A673 (cell line): ENCODE data around the gene NAPA. TPM values are rescaled to one million over a fixed set of nuclear protein-coding genes. Genes with fewer than 3 reads are reported as not detected.

Source experiments
- BruUV-seq: library from RNA; stranded (reverse); fragments of 400-500 nt; replicated peaks from 2 replicates; lab custom pipeline; 2021; lab: Mats Ljungman, UMichigan
- CTCF ChIA-PET: fragments of 300-600 bp; sonication (Branson Sonifier 250); formaldehyde crosslinking; loops from one replicate; lab custom pipeline; 2022; ENCODE audit warnings: antibody characterized with exemption; lab: Charles Lee
- POLR2A ChIA-PET: fragments of 300-600 bp; sonication (Branson Sonifier 250); formaldehyde crosslinking; loops from one replicate; lab custom pipeline; 2022; ENCODE audit warnings: antibody characterized with exemption; ENCODE audit not compliant: low non-redundant PET; lab: Charles Lee
- DNase-seq: peaks from one replicate; pipeline ENCODE4 v3.0.0-alpha.2; 2015; ENCODE audit warnings: low spot score
- H3K27ac ChIP-seq: fragments of 200-600 bp; sonication (generic); 2 replicates; pipeline ENCODE4 v1.5.1; 2016; ENCODE audit warnings: mixed run types, low read depth, mild to moderate bottlenecking, mixed read lengths, antibody characterized with exemption, low read length; ENCODE audit not compliant: poor library complexity, severe bottlenecking
- H3K27me3 ChIP-seq: fragments of 200-600 bp; sonication (generic); replicated peaks from 2 replicates; pipeline ENCODE4 v1.6.1; 2017; ENCODE audit warnings: mixed run types, low read depth, mild to moderate bottlenecking, mixed read lengths, antibody characterized with exemption, low read length; ENCODE audit not compliant: insufficient read depth, poor library complexity
- H3K36me3 ChIP-seq: fragments of 200-600 bp; sonication (generic); 2 replicates; pipeline ENCODE4 v1.6.1; 2016; ENCODE audit warnings: mixed run types, mild to moderate bottlenecking, mixed read lengths, antibody characterized with exemption, low read length; ENCODE audit not compliant: insufficient read depth, poor library complexity, severe bottlenecking
- H3K4me1 ChIP-seq: fragments of 200-600 bp; sonication (generic); 2 replicates; pipeline ENCODE4 v1.6.1; 2017; ENCODE audit warnings: mixed run types, mild to moderate bottlenecking, mixed read lengths, antibody characterized with exemption, low read length; ENCODE audit not compliant: insufficient read depth, poor library complexity, severe bottlenecking
- H3K4me3 ChIP-seq: fragments of 200-600 bp; sonication (generic); 2 replicates; pipeline ENCODE4 v1.5.1; 2016; ENCODE audit warnings: low read depth, mixed run types, mild to moderate bottlenecking, mixed read lengths, low read length; ENCODE audit not compliant: poor library complexity, severe bottlenecking
- H3K9me3 ChIP-seq: fragments of 200-600 bp; sonication (generic); 2 replicates; pipeline ENCODE4 v1.6.1; 2016; ENCODE audit warnings: mixed run types, low read depth, mild to moderate bottlenecking, mixed read lengths, antibody characterized with exemption, low read length; ENCODE audit not compliant: poor library complexity, severe bottlenecking
- EZH2 ChIP-seq: fragments of 200-600 bp; sonication (generic); IDR thresholded peaks from 2 replicates; pipeline ENCODE4 v1.6.1; 2017; ENCODE audit warnings: borderline replicate concordance, low read depth, mild to moderate bottlenecking, mixed read lengths, antibody characterized with exemption, low read length; ENCODE audit not compliant: poor library complexity, severe bottlenecking
- intact Hi-C: fragments of 100-400 bp; cut with micrococcal nuclease; formaldehyde crosslinking; loops from one replicate; pipeline ENCODE4 v1.10.0; 2022; ENCODE audit not compliant: unreplicated experiment
- total RNA-seq: library from RNA; stranded (reverse); gene quantifications from 2 replicates; pipeline ENCODE4 v1.2.3, GENCODE V29; 2021
- TF ChIP-seq, protein P1 (sequence below): fragments of 300-800, 200-600 bp; sonication (generic); conservative IDR thresholded peaks from 2 replicates; pipeline ENCODE4 v1.5.1; 2017; ENCODE audit warnings: low read depth, mild to moderate bottlenecking, antibody characterized with exemption, low read length, moderate library complexity, mixed read lengths

The NAPA gene
- total RNA-seq, 1 experiment from 2014 or later, result 90.9 TPM

DNA sequence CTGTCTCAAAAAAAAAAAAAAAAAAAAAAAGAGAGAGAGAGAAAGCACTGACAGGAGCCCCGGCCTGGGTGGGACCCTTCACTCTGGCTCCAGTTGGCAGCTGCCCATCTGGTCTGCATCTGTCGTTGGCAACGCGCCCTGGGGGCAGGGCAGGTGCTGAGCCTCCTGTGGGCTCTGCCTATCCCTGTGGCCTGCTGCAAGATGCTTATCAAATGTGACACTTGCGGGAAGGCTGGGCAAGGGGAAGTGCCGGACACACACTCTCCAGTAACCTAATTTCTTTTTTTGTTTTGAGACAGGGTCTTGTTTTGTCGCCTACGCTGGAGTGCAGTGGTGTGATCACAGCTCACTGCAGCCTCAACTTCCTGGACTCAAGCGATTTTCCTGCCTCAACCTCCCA, 20.1 kb downstream of the NAPA start:
- no peak overlapping the region for H3K27ac ChIP-seq
- no TSS peak for BruUV-seq
- TF ChIP-seq, protein P1, sequence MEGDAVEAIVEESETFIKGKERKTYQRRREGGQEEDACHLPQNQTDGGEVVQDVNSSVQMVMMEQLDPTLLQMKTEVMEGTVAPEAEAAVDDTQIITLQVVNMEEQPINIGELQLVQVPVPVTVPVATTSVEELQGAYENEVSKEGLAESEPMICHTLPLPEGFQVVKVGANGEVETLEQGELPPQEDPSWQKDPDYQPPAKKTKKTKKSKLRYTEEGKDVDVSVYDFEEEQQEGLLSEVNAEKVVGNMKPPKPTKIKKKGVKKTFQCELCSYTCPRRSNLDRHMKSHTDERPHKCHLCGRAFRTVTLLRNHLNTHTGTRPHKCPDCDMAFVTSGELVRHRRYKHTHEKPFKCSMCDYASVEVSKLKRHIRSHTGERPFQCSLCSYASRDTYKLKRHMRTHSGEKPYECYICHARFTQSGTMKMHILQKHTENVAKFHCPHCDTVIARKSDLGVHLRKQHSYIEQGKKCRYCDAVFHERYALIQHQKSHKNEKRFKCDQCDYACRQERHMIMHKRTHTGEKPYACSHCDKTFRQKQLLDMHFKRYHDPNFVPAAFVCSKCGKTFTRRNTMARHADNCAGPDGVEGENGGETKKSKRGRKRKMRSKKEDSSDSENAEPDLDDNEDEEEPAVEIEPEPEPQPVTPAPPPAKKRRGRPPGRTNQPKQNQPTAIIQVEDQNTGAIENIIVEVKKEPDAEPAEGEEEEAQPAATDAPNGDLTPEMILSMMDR, result no peak
- no peaks in the 10 kb centered on the region for H3K36me3 ChIP-seq
- intact Hi-C loops, result no loop called here
- H3K4me3 ChIP-seq, result no peak overlapping the region
- no peaks in the 10 kb centered on the region for H3K4me1 ChIP-seq
- ChIA-PET POLR2A (no interaction called here), CTCF (no interaction called here)
- H3K27me3 ChIP-seq, result no peaks in the 10 kb centered on the region
- H3K9me3 ChIP-seq, result no peaks in the 10 kb centered on the region
- DNase-seq, result no peak

DNA sequence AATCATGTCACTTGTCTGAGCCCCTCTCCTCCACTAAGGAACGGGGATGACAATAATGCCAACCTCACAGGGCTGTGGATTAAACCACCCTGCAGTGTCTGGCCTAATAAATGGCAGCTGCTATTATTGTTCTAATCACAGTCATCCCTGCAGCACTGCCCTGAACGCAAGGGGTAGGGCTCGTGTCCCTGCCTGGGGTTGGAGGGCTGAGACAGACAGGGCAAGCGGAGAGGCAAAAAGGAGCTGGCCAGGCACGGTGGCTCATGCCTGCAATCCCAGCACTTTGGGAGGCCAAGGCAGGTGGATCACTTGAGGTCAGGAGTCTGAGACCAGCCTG, 20.7 kb downstream of the NAPA start:
- Histone ChIP-seq H3K36me3 (no peaks in the 10 kb centered on the region), H3K27ac (no peak overlapping the region), H3K9me3 (no peaks in the 10 kb centered on the region), H3K4me3 (no peak overlapping the region), H3K4me1 (no peaks in the 10 kb centered on the region), H3K27me3 (no peaks in the 10 kb centered on the region)
- no TSS peak for BruUV-seq
- intact Hi-C loops, result no loop called here
- no peak for DNase-seq
- ChIA-PET POLR2A (no interaction called here), CTCF (no interaction called here)
- TF ChIP-seq, protein P1, result no peak
- TF ChIP-seq EZH2, result no peak

DNA sequence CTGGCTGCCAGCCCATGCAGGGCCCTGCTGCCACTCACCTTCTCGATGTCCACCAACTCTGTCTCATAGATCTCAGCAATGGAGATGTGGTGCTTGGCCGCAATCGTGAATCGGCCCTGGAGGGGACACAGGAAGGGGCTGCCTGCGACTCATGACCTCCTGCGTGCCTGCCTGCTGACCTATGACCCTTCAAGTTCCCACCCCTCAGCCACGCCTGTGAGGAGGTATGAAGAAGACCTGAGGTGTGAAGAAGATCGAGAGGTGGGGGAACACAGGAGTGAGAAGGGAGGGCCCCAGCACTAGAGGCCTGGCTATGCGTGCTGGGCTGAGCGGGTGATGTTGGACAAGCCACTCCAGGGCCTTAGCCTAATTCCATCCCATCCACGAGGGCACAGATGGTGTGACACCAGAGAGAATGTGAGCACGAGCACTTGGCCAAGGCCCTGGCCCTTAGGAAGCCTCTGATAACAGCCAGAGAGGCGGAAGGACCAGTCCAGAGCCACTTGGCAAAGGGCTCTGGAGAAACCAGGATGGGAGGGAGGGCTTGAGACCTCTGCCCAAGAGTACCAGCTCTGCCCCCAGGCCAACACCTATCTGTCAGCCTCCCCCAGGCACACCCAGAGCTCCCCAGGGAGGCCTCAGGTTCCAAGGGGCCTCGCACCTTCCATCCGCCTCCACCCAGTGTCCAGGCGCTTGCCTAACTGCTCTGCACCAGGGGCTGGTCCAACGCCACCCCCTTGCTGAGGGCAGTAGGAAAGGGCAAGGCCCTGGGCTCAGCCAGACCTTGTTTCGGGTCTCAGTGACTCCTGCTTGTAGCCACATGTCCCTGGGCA, 21.3 kb downstream of the NAPA start:
- CTCF ChIA-PET, result no interaction called here
- POLR2A ChIA-PET, result no interaction called here
- H3K4me3 ChIP-seq, result no peak overlapping the region

More for the DNA sequence above, 21.3 kb downstream of the NAPA start:
- H3K27me3 ChIP-seq, result no peaks in the 10 kb centered on the region
- TF ChIP-seq, protein P1, result no peak
- TF ChIP-seq EZH2, result no peak
- no peaks in the 10 kb centered on the region for H3K9me3 ChIP-seq
- H3K27ac ChIP-seq, result no peak overlapping the region
- no peaks in the 10 kb centered on the region for H3K4me1 ChIP-seq
- intact Hi-C loops, result no loop called here
- no TSS peak for BruUV-seq
- H3K36me3 ChIP-seq, result no peaks in the 10 kb centered on the region
- no peak for DNase-seq
